ENCODE results near the gene MPV17L2.
A peak's percentile ranks its signal among the peaks of the same experiment; 100 is the strongest.
"Not testable (repeated sequence)": the region's sequence is repeated elsewhere in the genome, so short reads cannot be mapped to it uniquely, and the experiment has no call there.

MPV17L2 gene

DNA sequence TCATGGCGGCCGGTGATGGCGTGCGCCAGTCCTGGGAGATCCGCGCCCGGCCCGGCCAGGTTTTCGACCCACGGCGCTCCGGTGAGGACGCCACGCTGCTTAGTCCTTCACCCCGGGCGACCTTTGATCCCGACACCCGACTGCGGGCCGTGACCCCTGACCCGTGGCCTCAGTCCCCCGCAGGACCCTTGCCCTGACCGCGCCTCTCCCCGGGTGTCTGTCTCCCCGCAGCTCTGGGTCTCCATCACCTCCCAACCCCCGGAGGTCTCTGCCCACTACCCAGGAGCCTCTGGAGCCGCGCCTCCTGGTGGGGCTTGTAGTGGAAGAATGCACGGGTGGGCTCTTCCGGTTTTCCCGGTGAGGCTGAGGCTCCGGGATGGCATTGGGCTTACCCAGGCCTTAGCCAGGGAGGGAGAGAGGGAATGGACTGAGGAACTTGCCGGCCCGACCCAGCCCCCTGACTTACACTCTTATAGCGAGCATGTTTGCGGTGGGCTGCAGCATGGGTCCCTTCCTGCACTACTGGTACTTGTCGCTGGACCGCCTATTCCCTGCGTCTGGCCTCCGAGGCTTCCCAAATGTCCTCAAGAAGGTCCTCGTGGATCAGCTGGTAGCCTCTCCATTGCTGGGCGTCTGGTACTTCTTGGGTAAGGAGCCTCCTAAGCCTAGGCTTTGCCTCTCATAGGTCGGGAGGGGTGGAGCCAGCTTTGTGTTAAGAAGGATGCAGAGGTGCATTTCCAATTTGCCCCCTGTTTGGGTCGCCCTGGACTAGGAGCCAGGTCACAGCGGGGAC is 566 bp downstream of the MPV17L2 start:
- no peak for DNase-seq (ENCODE audit: low read depth)

DNA sequence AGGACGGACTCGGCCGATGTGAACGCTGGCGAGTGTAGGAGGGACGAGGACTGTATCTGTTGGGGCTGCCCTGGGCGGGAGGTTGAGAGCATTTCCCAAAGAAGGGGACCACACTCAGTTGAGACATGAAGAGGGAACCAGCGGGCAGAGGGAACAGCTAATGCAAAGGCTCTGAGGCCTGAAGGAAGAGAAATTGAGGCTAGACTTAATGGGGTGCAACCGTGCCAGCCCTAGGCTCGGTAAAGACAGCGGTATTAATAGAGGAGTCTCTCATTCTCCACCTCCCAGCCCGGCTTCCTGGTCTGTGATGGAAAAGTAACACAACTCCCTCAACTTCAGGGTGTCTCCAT is 1.1 kb downstream of the MPV17L2 start:
- DNase-seq (ENCODE audit: low read depth): no peak

DNA sequence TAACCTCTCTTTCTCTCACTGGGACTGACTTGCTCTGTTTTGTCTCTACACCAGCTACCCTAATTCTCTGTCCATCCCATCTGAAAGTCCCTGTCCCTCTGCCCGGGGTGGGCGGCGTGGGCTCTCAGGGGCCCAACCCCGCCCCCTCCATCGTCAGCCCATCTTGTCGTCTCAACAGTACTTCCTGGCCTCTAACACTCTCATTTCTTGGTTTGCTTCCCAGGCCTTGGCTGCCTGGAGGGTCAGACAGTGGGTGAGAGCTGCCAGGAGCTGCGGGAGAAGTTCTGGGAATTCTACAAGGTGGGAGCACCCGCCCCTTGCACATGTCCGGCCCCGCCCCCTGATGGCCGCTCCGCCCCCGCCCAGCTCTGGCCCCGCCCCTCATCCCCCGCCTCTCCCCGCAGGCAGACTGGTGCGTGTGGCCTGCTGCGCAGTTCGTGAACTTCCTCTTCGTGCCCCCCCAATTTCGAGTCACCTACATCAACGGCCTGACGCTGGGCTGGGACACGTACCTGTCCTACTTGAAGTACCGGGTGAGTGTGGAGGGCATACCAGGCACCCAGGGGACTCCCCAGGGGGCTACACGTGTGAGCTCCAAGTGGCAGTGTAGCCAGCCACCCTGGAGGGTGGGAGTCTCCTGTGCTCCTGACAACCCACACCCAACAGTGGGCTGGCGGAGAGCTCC is 1.7 kb downstream of the MPV17L2 start:
- no peak for DNase-seq (ENCODE audit: low read depth)

DNA sequence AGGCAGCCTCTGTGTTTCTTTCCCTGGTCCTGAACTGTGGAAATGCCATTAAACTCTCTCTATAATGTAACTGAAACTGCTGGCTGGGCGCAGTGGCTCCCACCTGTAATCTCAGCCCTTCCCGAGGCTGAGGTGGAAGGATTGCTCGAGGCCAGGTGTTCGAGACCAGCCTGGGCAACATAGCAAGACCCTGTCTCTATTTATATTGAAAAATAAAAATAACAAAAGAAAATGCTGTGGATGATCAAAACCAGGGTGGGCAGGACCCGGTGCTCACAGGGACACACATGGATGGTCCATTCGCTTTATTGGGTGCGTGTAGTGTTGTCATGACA is 3.5 kb downstream of the MPV17L2 start:
- DNase-seq (ENCODE audit: low read depth): no peak

DNA sequence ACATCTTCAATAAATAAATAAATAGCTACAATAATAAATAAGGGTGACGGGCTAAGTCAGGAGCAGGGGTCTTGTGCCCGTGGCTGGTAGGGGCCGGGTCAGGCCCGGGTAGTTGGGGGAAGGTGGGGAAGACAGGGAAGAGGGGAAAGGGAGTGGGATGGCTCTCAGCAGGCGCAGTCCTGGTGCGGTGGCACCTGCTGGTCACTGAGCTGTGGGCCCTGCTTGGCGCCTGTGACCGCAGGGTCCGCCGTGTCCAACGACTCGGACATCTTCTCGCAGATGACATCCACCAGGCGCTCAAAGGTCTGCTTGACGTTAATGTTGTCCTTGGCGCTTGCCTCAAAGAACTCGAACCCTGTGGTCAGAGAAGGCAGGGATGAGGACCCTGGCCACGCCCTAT is 4.3 kb downstream of the MPV17L2 start:
- DNase-seq (ENCODE audit: low read depth): no peak

DNA sequence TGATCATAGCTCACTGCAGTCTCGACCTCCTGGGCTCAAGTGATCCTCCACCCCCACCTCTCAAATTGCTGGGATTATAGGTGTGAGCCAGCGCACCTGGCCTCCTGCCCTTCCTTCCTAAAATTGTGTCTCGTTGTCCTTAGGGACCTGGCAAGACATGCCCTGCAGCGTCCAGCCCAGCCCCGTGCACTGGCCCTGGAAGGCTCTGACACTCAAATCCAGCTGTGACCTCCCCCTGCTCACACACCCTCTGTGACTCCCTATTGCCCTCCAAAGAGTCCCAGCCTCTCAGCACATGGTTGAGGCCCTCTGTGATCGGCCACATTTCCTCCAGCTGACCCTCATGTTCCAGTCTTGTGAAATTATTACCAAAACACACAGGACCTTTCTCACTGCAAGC is 4.9 kb downstream of the MPV17L2 start:
- no peak for DNase-seq (ENCODE audit: low read depth)

DNA sequence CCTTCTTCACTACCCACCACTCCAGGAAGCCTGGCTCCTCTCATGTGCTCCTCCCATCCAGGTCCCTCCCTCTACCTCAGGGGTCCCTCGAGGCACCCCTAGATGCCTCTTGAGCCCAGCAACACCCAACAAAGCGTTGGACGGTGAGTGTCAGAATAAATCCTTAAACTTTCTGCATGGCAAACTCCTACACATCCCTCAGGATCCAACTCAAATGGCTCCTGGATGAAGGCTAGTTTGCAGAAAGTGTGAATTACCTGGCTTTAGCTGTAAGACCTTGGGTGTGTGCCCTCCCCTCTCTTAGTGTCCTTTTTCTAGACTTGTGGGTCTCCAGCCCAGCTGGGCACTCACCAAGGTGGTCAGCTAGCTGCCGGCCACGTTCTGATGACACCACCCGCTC is 5.4 kb downstream of the MPV17L2 start:
- no peak for DNase-seq (ENCODE audit: low read depth)

DNA sequence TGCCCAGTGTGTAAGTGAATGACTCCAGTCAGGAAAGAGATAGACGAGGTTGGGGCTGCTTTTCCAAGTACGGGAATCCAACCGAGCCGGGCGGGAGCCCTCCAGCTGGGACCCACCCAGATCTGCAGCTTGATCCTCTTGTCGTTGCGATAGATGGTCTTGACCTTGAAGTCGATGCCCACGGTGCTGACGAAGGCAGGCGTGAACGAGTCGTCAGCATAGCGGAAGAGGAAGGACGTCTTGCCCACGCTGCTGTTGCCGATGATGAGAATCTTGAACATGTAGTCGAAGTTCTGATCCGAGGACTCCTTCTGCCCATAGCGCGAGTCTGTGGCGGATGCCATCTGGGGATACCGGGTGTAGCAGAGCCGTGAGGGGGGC is 9.4 kb downstream of the MPV17L2 start:
- DNase-seq (ENCODE audit: low read depth): no peak

DNA sequence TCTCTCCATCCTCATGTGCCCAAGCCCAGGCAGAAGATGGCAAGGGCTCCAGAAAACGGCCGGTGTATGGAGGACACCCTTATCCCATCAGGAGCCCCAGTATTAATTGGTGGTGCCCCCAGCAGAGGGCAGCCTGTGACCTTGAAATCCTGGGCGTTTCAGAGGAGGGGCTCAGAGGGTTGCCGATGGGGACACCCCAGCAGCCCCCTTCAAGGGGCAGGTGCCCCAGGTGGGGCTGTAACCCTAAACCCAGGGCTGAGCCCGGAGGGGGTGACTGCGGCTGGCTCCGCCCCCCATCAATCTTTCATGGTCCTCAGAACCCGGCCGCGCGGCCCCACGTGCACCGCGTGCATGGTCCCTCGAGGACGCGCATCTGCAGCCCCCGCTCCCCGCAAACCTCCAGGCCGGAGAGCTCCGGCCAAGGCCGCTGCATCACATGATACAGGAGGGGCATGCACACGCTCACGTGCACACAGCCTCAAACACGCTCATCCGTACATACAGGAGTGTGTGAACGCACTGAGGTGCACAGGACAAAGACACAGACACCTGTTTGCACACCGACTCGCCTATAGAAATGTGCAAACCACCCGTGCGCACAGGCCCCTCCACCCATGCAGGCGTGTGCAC is 9.9 kb downstream of the MPV17L2 start:
- no peak for DNase-seq (ENCODE audit: low read depth)

DNA sequence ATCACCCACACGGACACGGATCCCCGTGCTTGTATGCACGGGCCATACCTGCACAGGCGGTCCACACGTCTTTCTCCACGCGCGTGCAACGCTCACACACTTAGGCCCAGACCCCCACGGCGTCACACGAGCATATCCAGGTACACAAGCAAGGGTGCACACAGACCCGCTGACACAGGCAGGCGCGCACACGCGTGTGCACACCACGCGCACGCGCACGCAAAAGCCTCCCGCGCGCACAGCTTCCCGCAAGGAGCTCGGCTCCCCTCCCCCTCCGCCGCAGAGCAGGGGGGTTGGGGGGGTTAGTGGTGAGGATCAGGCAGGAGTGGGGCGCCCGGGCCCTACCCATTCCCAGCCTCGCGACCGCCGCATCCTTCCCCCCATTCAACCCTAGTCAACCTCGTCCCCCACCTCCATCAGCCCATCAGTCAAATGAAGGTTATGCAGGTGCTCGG is 10.4 kb downstream of the MPV17L2 start:
- peak; percentile 37 for DNase-seq (ENCODE audit: low read depth)

DNA sequence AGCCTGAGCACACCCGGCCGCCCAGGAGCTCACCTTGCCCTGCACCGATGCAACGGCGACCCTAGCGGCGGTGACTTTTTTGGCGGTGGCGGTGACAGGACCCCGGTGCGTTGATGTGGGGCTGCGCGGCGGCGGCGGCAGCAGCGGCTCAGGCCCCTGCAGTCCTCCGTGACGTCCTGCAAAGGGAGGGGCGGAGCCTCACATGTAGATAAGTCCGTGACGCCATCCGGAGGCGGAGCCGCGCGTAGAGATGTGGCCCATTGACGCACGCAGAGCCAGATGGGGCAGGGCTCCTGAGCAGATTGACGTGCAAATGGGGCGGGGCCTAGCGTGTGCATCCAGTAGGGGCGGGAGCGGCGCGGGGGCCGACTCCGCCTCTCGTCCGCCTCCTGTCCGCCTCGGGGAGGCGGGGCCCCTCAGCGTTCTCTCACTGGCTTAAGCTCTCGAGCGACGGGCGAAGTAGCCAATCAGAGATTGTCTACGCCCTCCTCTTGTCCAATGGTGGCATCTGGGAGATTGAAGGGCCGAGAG is 10.9 kb downstream of the MPV17L2 start, which contains the start of gene RAB3A:
RAB3A (minus strand) TSS at position 180 of the 531 bp plus-strand sequence. CDS start 1,302 bp downstream, outside the sequence.
- DNase-seq (ENCODE audit: low read depth): peak; percentile 99

DNA sequence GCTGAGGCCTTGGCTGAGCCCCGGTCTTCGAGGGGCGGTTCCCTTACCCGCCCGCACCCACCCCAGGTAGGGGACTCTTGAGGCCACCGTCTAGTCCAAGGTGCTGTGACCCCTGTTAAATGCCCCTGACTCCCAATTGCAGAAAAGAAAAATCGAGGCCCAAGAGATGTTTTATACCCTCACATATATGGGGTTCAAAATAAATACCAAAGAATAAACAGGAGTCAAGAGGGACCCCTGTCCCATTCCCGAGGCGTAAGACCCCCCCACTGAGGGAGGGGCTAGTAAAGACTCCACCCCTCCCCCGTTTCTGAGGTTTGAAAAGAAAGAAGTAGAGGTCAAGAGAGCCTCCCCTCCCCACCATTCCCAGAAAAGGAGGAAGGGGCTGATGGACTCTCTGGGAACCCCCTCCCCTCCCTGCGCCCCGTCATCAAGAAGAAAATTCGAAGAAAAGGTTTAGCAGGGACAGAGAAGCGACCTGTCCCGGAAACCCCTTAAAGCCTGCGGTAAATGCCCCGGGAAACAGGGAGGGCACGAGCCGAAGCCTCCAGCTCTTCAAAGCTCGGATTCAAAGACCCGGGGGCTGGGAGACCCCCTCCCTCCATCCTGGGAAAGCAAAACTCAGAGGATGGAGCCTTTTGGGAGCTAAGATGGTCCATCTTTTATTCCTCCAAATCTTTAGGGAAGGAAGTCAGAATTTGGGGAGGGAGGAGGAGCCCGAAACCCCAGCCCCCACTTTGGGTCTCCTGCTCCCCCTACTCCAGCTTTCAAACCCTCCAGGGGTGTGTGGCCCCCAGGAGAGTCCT is 11.6 kb downstream of the MPV17L2 start:
- DNase-seq (ENCODE audit: low read depth): no peak

DNA sequence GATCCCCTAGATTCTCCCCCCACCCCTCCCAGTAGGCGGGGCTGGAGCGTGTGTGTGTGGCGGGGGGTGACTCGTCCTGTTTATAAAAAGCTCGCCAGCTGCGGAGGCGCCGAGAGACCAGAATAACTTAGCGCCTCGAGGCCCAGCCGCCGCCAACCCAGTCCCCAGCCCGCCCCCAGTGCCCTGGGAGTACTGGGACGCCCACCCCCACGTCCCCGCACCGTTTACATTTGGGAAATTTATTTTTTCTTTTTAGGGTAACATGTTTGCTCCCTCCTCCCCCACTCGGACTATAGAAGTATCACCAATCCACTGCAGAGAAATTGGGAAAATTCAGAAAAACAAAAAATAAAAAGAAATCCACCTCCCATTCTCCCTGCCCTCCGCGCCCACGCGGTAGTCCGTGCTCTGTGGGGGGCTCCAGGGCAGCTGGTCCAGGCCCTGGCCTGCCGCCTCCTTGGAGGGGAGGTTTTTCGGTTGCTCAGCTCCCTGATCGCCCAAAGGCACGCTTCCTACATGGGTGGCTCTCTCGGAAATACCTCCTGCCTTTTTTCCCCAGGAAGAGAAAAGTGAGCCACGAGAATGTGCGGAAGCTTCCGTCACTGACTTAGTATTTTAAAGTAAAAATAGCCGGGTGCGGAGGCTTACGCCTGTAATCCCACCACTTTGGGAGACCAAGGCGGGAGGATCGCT is 12.3 kb downstream of the MPV17L2 start:
- peak; percentile 54 for DNase-seq (ENCODE audit: low read depth)

DNA sequence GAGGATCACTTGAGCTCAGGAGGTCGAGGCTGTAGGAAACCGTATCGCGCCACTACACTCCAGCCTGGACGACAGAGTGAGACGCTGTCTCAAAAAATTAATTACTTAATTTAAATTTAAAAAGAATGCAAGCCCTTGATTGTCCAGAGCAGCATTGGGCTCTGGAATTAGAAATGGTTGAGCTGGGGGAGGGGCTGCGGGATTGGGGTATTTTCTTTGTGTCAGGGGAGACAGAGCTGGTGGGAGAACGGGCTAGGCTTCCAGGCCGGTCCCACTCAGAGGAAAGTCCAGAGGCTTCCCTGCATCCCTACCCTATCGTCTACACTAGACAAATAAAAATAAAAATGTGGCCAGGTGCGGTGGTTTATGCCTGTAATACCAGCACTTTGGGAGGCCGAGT is 13.0 kb downstream of the MPV17L2 start:
- no peak for DNase-seq (ENCODE audit: low read depth)

DNA sequence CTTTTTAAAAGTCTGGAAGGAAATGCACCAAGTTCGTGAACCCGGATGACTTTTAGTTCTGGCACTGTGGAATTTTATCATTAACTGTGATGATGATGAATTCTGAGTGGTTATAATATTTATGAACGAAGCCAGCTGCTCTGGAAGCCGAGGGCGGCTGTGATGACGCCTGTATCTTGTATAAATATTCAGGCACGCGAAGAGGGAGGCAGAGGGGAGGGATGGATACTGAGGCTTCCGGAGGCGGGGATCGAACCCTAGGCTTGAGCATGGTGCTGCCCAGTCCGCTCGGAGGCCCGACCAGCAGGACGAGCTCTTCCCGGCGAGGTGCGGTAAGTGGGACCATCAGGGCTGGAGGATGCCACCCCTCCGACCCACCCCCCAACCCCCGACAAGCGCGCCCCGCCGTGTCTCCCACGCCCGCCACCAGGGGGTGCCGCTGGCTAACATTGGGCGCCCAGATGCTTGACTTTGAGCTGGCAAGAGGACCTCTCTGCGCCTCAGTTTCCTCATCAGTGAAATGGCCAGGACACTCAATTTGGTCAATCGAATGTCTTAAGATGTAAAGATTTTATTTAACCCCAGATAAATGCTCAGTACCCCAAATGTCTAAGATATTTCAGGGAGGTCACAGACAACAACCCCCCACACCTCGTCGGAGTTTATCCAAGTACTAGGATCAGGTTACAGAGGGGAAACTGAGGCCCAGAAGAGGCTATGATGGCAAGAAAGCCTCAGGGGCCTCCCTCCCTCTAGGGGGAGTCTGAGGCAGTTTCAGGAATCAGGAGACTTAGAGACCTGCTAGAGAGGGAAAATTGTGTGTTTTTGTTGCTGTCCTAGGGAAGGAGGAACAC is 15.3 kb downstream of the MPV17L2 start:
- DNase-seq (ENCODE audit: low read depth): peak; percentile 57

DNA sequence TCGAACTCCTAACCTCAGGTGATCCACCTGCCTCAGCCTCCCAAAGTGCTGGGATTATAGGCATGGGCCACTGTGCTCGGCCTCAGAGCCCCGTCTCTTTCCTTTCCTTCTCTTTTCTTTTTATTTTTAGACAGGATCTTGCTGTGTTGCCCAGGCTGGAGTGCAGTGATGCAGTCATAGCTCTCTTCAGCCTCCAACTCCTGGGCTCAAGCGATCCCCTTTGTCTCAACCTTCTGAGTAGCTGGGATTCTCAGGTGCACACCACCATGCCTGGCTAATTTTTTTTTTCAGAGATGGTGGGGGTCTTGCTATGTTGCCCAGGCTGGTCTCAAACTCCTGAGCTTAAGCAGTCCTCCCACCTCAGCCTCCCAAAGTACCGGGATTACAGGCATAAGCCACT is 16.9 kb downstream of the MPV17L2 start:
- DNase-seq (ENCODE audit: low read depth): not testable (repeated sequence)

DNA sequence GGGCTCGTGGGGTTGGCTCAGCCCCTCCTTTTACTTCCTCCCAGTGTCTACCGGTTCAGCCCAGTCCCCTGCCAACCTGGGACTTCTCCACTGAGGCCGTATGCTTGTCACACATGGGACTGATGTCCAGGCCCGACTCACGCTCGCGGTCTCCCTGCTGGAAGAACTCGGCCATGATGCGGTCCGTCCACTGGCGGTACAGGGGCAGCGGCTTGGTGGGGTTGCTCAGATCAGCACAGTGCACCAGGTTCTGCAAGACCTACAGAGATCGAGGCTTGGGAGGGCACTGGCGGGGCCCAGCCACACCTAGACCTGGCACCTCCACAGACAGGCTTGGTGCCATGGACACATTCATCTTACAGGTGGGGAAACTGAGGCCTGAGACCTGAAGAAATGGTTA is 18.7 kb downstream of the MPV17L2 start:
- DNase-seq (ENCODE audit: low read depth): no peak

DNA sequence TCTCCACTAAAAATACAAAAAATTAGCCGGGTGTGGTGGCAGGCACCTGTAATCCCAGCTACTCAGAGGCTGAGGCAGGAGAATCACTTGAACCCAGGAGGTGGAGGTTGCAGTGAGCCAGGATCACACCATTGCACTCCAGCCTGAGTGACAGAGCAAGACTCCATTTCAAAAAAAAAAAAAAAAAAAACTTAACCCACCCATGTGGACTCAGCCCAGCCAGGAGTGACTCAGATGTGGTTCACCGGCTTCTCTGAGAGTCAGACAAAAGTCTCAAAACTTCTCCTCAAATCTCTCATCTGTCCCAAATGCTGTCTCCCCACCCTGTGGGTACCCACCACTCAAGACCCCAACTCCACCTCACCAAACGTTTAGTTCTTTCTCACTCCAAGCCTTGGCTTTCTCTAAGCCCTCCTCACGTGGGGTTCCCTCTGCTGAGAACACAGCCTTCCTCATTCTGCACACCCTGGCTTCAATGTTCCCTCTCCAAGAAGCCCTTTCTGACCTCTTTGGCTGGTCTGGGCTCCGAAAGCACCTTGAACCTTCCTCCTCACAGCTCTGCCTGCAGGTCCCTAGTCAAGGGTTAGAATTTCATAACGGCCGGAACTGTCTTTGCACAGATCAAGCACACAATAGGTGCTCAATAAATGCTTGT is 21.9 kb downstream of the MPV17L2 start:
- DNase-seq (ENCODE audit: low read depth): no peak

DNA sequence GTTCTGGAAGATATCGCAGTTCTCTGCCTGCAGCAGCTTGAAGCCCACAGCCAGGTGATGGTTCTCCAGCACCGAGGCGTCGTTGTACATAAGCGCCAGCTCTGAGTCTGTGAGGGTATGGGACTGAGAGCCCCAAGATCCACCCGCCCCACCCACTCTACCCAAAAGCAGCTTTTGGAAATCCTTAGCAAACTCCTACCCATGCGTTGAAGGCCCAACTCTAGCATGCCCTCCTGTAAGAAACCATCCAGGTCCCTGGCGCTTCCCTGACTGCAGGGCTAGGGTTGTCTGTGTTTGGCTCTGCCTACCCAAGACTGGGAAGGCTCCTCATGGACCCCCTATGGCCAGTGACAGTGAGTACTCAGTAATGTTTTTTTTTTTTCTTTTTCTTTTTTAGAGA is 23.8 kb downstream of the MPV17L2 start:
- DNase-seq (ENCODE audit: low read depth): no peak

DNA sequence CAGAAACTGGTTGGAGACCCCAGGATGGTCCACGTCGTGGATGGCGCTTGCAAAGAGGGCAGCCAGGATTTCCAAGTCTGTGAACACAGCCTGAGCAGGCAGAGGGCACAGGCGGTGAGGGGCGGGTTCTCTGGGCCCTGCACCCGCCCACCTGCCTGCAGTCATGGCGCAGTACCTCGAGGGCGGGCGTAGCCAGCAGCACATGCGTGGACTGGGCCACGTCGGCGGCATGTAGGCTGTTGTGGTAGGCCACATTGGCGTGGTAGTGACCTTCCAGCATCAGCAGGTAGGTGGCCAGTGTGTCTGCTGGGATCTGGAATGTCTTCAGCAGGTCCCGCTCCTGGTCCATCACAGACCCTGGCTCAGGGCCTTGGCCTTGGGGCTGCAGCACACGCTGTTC is 25.1 kb downstream of the MPV17L2 start:
- DNase-seq (ENCODE audit: low read depth): no peak
